Tibial nerve (tissue), 4 donors: ENCODE data around the gene RBBP5. TPM values are rescaled to one million over a fixed set of nuclear protein-coding genes. Genes with fewer than 3 reads are reported as not detected.

Source experiments
- DNase-seq, 2 donors: peaks; one replicate each; pipeline ENCODE4 v3.0.0-alpha.2; 2019; ENCODE audit warnings: low spot score in 2 of 2
- H3K27ac ChIP-seq, 4 donors: fragments of 200-600 bp; sonication (generic) in 3 of 4; one replicate each; pipeline ENCODE4 v1.5.1; 2017 to 2019; ENCODE audit warnings: mild to moderate bottlenecking in 1 of 4
- H3K27me3 ChIP-seq, 2 donors: fragments of 200-600 bp; sonication (generic) in 1 of 2; one replicate each; pipeline versions ENCODE4 v1.5.1 to v1.6.0; 2017 to 2019
- H3K36me3 ChIP-seq, 3 donors: fragments of 200-600 bp; sonication (generic); one replicate each; pipeline ENCODE4 v1.5.1; 2018 to 2019
- H3K4me1 ChIP-seq, 4 donors: fragments of 200-600 bp; sonication (generic) in 3 of 4; one replicate each; pipeline ENCODE4 v1.5.1; 2017 to 2019
- H3K4me3 ChIP-seq, 4 donors: fragments of 200-600 bp; sonication (generic) in 3 of 4; one replicate each; pipeline ENCODE4 v1.5.1; 2017 to 2019; ENCODE audit warnings: mild to moderate bottlenecking in 1 of 4, moderate library complexity in 1 of 4
- H3K9me3 ChIP-seq, 4 donors: fragments of 200-600 bp; sonication (generic) in 3 of 4; one replicate each; pipeline ENCODE4 v1.5.1; 2017 to 2019
- CTCF ChIP-seq, 5 experiments: fragments of 200-600 bp in 3 of 5; fragments of 450-650 bp in 2 of 5; sonication (generic) in 3 of 5; IDR thresholded peaks; one replicate each; pipeline ENCODE4 v1.5.1; 2016 to 2019; ENCODE audit warnings: antibody characterized with exemption in 5 of 5, mild to moderate bottlenecking in 3 of 5, moderate library complexity in 2 of 5
- EP300 ChIP-seq, 2 donors: sonication (generic); formaldehyde crosslinking; IDR thresholded peaks; one replicate each; pipeline ENCODE4 v1.6.1; 2017; ENCODE audit warnings: antibody characterized with exemption in 2 of 2, mild to moderate bottlenecking in 1 of 2
- POLR2A ChIP-seq, 2 donors: fragments of 450-650 bp; IDR thresholded peaks; one replicate each; pipeline ENCODE4 v1.6.1; 2017; ENCODE audit warnings: antibody characterized with exemption in 2 of 2, mild to moderate bottlenecking in 2 of 2, moderate library complexity in 2 of 2
- WGBS, 2 donors: methylation state at CpG; one replicate each; pipeline ENCODE4 v1.1.5; 2018; 5-methylcytosine and 5-hydroxymethylcytosine counted together
- total RNA-seq, 4 donors: library from RNA; depleted of rRNA; stranded (reverse); fragments of >200 nt; gene quantifications; one replicate each; pipeline ENCODE4 v1.1.0, GENCODE V29; 2016

Gene RBBP5
- 10 to 100 TPM; 12.5 to 18.4 (median 14.4) TPM for total RNA-seq

GRCh38 chr1:205121660-205122488 lies at the start of gene RBBP5:
Gene RBBP5 (minus strand): TSS chr1:205121978. CDS start chr1:205121873, 105 bp downstream.
- TF ChIP-seq CTCF (IDR thresholded peaks at IDR 0.05), result peak; percentile 48 to 72 (median 61)
- TF ChIP-seq POLR2A (IDR thresholded peaks at IDR 0.05), result peak; percentile 41 to 51
- peak; percentile 57 to 91 for TF ChIP-seq EP300 (IDR thresholded peaks at IDR 0.05)
- Histone ChIP-seq H3K4me1 (peaks cover 0 to 35% (median 18%) of the 10 kb centered on the region in 4 donors), H3K27ac (peak within 1 kb of the TSS; percentile 86 to 98 (median 90)), H3K4me3 (peak within 1 kb of the TSS; percentile 71 to 97 (median 78)), H3K27me3 (no peaks in the 10 kb centered on the region), H3K36me3 (peaks cover 0 to 16% (median 0%) of the 10 kb centered on the region in 3 donors), H3K9me3 (no peaks in the 10 kb centered on the region)
- WGBS, 2 donors, result 0% methylated on average over 46 of the region's 46 CpGs
- peak; percentile 88 to 91 for DNase-seq

GRCh38 chr1:205171369-205171768 lies 49.6 kb upstream of the RBBP5 start:
- TF ChIP-seq POLR2A (IDR thresholded peaks at IDR 0.05) (no peak), EP300 (IDR thresholded peaks at IDR 0.05) (no peak), CTCF (IDR thresholded peaks at IDR 0.05) (no peak)
- peaks cover 0 to 15% (median 11%) of the 10 kb centered on the region in 4 donors for H3K4me1 ChIP-seq
- no peak overlapping the region for H3K27ac ChIP-seq
- H3K4me3 ChIP-seq, result no peak overlapping the region
- DNase-seq, result no peak
- no peaks in the 10 kb centered on the region for H3K9me3 ChIP-seq
- peaks cover 0 to 59% (median 0%) of the 10 kb centered on the region in 3 donors for H3K36me3 ChIP-seq
- WGBS, 2 donors, result 83 to 88% methylated on average over 5 of the region's 5 CpGs
- no peaks in the 10 kb centered on the region for H3K27me3 ChIP-seq

GRCh38 chr1:205170532-205171269 lies 48.9 kb upstream of the RBBP5 start:
- whole genome bisulfite sequencing, 2 donors, result 94 to 95% methylated on average over 9 of the region's 9 CpGs
- TF ChIP-seq CTCF (IDR thresholded peaks at IDR 0.05) (no peak), EP300 (IDR thresholded peaks at IDR 0.05) (no peak), POLR2A (IDR thresholded peaks at IDR 0.05) (no peak)
- DNase-seq, result no peak

GRCh38 chr1:205169248-205169647 lies 47.5 kb upstream of the RBBP5 start:
- no peak overlapping the region for H3K27ac ChIP-seq
- H3K9me3 ChIP-seq, result no peaks in the 10 kb centered on the region
- DNase-seq, result no peak
- peaks cover 0 to 66% (median 0%) of the 10 kb centered on the region in 3 donors for H3K36me3 ChIP-seq
- H3K27me3 ChIP-seq, result no peaks in the 10 kb centered on the region
- no peak overlapping the region for H3K4me3 ChIP-seq
- no peaks in the 10 kb centered on the region for H3K4me1 ChIP-seq
- WGBS, 2 donors, result 91 to 93% methylated on average over 10 of the region's 10 CpGs
- TF ChIP-seq CTCF (IDR thresholded peaks at IDR 0.05), result no peak
- no peak for TF ChIP-seq EP300 (IDR thresholded peaks at IDR 0.05)
- no peak for TF ChIP-seq POLR2A (IDR thresholded peaks at IDR 0.05)

More at GRCh38 chr1:205170532-205171269, 48.9 kb upstream of the RBBP5 start:
- Histone ChIP-seq H3K27ac (no peak overlapping the region), H3K36me3 (peaks cover 0 to 60% (median 0%) of the 10 kb centered on the region in 3 donors), H3K4me1 (peaks cover 0 to 11% (median 8%) of the 10 kb centered on the region in 4 donors), H3K4me3 (no peak overlapping the region), H3K27me3 (no peaks in the 10 kb centered on the region), H3K9me3 (no peaks in the 10 kb centered on the region)
